Stimulated activated CD8-positive, alpha-beta memory T cell treated with anti-CD3 and anti-CD28 coated beads, Interleukin-15, amount 100 ng/mL, for 1 hour (primary cell): ENCODE measurements around the gene LOX.

Experiments used
- DNase-seq: peaks from one replicate; pipeline ENCODE4 v3.0.0-alpha.2; 2020; ENCODE audit warnings: low read depth

The LOX gene, protein sequence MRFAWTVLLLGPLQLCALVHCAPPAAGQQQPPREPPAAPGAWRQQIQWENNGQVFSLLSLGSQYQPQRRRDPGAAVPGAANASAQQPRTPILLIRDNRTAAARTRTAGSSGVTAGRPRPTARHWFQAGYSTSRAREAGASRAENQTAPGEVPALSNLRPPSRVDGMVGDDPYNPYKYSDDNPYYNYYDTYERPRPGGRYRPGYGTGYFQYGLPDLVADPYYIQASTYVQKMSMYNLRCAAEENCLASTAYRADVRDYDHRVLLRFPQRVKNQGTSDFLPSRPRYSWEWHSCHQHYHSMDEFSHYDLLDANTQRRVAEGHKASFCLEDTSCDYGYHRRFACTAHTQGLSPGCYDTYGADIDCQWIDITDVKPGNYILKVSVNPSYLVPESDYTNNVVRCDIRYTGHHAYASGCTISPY

DNA sequence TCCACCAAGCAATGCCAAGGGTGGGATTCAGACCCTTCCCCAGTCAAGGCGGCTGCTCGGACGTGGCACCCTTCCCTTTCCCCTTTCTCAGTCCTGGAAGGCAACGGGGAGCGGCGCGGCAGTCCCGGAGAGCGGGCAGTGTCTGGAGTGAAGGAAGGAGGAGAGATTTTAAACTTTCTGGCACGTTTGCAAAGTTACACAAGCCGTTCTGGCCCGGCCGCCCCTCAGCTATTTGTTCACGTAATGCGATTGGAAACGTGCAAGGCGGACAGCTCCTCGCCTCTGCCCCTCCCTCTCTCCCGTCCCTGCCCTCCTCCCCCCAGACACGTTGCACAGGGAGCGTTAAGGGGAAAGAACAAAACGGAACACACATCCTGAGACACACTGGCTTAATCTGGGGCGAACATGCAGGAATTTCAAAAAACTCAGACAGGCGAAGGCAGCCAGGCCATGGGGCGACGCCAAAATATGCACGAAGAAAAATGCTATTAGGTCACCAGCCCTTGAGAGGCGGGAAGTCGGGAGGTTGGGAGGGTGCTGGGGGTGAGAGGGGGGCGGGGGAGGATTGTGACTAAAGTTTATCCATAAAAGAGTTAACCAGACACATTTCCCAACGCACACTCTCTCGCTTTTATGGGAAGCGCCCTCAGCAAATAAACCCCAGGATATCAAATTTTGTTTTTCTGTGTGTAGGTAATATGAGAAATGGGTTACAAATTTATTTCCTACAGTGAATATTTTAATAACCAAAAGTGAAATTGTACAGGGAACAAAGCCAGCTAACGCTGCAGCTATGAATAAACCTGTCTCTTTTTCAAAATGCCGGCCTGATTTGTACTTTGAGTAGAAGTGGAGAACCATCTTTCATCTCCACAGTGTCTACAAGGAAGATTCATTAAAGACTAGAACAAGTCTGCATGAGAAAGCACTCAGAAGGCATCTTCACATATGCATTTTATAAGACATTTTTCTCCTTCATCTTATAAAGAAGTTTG, at the start of gene LOX:
Gene LOX (minus strand): TSS at position 144 of the 995 bp plus-strand sequence. CDS start 274 bp downstream, outside the sequence.
- no peak for DNase-seq

DNA sequence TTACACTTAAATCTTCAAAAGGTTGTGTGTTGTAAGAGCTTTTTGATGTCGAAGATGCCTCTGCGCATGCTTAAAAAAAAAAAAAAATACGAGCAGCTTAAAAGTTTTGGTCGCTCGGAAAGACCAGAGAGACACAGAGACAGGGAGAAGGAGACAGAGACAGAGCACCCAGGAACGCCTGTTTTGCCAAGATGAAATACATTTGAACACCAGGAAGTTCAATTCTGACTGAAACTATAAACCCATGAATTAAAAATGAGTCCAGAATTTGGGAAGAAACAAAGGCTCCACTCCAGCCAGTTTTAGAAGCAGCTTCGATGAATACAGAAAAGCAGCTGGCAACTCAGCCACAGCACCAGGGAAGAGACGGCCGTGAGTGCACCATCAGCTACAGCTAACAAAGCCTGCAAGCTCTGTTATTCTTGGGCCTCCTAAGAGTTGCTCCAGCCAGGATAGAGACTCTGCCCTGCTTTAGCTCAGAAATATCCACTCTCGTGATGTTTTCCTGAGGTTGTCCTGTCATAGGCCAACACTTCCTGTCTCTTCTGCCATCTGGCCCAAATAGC, 48.8 kb upstream of the LOX start:
- no peak for DNase-seq

DNA sequence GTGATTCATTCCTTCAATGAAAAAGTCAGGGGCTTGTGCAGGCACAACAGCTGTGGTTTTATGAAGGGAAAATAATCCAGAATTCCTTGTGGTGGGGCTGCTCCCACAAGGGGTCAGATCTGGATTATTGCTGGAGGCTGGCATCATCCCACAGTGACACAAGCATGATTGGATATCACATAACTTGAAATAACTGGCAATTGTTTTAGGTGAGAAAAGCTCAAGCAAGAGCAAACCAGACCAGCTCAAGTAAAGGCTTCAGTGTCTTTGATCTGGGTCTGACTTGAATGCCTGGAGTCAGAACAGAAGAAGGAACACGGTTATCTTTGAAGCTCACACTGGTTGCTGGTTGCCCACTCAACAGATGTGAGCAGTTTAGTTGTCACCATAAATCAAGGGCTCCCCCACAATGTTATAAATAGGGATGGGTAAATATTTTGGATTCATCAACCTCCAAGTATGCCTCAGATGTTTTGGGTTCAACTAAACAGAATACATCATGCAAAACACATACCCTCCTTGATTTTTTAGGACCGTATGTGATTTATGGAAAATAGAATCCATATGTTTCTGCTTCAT, 48.2 kb upstream of the LOX start:
- no peak for DNase-seq

DNA sequence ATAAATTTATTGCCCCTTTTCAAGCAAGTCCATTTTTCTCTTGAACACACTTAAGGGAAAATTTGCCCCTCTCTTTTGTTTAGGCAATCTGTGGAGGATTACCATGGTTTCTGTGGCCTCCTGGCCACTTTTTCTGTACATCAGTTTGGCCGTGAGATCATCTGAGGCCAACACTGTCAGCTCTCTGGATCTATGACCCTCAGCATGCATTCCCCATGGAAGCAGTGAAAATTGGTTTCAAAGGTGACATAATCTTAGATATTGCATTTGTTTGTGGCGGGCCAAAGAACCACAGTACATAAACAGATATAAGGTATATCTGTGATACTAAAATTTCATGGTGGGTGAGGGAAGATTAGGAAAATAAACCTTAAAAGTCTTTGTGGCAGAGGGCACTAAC, 46.7 kb upstream of the LOX start:
- DNase-seq: no peak

DNA sequence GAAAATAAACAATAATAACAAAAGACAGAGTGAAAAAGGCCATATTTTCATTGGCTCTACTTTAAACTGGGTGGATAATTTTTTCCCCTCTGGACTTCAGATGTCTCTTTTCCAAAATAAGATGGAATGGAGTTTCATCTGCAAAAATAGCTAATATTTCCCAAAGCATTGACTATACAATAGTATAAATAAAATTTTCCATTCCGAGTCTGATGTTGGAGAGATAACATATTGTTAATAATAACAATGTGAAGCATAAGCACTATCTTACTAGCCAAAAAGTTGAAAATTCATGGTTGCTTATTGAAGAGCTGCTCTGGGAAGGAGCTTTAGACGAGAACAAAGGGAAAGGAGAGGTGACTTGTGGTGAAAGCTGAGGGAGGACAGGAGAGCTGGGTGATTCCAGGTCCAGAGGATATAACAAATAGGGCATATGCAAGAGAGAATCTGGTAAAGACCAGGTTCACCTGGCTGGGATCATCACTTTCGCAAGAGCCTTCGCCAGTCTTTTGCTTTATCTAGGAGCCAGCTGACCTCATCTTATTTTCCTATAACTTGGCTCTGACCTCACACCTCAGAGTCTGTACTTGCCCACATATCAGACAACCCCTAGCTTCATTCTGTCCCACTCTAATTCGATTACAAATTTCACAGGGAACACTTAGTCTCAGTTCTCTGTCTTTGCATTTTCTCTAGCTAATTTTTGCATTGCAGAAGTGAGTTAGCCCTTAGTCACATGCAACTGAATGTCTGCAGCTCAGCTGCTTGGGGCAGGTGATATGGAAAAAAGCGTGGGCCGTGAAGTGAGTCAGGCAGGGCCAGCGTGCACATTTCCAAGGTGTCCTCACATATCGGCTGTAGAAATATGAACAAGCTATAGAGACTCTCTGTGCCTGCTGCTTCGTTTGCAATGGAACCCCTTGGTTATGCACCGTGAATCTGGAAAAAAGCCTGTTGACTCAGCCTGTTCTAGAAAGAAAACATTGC, 43.7 kb upstream of the LOX start:
- no peak for DNase-seq

DNA sequence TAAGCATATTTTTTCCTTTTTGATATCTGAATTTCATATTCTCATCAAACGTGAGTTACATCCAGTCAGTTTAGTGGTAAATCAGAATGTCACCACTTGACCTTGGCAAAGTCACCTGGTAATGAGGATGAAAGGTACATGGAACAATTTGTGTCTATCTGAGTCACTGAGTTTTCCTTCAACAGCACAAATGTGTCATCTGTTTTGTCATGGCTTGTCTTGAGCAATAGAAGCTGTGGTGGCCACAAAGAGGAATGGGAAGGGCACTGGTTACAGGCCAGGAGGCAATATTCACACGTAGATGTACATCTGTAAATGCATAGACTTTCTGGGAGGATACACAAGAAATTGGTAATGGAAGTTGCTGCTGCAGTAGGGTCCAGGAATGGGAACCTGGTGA, 42.9 kb upstream of the LOX start:
- no peak for DNase-seq

DNA sequence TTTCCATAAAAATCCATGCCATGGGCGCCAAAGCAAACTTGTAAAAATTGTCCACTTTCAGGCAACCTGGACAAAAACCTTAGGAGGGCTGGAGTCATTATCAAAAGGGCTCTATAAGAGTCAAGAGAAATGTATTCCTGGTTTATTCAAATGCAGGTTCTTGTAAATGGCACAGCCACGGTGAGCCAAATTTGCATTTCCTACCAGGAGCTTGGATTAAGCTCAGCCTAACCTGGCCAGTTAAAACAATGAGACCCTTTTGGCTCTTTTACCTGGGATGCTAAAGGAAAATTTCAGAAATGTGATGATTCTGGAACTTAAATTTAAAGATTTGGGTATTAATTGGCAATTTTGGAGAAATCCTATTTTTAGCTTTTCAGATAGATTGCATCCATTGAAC, 42.4 kb upstream of the LOX start:
- no peak for DNase-seq

DNA sequence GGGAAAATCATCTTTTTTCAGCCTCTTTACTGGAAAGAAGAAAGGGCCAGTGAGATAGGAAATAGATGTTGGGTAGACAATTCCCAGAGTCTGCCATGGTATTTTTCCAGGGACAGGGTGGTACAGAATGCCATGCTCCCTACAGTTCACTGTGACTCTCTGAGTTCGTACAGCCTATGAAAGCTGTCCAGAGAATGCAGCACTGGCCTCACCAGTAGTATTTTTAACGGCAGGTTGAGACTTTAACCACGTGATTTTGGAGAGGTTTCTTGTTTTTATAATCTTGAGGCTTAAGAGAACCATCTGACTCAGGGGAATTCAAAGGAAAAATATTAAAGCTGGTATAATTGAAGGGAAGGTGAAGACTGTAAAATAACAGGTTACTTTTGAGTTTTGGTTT, 41.1 kb upstream of the LOX start:
- no peak for DNase-seq

DNA sequence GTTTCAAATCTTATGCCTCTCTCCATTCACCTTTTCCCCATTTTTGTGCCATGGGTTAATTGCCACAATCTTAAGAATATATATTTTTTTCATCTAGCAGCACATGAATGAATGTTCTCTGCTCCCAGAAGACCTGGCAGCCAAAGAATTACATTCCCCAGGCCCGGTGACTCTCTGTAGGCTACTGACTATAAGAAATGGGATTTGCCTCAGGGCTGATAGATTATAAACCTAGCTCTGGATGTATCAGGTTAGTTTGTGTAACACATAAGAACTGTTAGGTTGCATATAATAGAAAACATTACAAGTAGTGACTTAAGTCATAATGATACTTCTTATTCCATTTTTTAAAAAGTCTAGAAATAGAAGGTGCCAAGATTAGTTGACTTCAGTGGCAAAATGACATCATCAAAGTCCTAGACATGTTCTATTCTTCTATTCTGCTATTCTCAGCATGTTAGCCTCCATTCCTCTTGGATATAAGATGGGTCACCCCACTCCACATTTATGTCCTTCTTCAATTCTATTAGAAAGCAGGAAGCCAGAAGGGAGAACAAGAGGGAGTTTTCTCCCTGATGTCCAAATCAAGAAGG, 40.4 kb upstream of the LOX start:
- no peak for DNase-seq

DNA sequence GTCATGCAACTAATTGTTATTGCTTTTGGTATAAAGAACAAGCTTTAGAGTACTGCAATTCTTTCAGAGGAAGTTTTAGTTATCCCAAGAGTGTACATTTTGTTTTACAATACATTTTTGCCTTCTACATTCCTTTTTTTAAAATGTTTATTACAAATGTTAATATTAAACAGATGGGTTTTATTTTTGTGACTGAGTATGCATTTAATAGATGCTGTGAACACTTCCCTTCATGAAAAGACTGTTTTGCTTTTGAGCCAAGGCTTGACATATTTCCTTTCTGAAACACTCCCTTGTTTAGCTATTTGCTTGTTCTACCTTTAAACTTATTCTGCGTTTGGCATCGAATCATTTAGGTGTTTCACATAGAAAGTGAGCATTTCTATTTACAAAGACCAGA, 36.4 kb upstream of the LOX start:
- DNase-seq: no peak

DNA sequence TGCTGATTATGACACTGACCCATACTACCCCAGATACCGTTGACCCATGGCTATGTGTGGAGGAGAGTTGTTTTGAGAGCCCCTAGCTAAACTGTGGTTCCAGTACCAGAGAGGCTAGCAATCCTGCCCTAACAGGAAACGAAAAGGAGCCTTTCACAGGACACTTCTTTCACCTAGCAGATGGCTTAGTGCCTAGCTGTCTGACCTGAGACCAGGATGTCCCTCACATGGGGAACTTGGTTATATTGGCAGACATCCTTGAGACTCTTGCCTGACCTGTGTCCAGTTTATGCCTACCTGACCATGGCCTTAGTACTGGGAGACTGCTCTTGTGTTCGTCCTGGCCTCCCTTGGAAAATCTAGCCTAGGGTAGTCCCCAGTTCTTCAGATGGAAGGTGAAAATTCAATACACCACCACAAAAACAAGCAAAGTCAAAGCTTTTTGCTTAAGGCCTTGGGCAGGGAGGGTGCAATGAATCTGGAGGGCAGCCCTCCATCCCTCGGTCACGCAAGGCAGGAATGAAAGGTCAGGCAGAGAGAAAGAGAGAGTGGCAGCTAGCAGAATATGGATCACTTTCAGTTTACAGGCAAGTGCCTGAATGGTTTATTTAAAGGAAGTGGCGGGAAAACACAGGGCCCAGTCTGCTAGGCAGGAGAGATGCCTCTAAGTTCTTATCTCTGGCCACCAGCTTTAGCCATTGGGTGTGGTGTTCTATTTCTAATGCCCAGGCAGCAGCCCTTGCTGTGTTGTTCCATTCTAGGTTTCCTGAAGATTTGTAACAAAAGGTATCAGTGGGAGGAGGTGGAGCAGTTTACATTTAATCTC, 34.9 kb upstream of the LOX start:
- DNase-seq: no peak

DNA sequence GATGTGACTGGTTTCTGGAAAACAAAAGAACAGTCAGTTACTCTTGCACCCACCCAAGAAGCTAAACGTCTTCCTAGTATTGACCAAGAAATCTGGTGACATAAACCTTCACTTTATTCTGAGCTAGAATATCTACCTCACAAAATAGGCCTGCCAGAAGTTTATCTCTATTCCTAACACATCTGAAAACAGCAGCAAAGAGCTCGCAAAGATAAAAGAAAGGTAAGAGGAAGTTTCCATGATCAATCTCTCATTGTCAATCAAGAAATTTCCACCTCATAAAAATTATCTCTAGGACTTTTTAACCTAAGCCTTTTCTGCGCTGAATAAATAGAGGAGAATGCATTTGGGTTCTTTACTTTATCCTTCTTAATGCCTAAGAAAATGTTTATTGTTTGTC, 34.0 kb upstream of the LOX start:
- no peak for DNase-seq

DNA sequence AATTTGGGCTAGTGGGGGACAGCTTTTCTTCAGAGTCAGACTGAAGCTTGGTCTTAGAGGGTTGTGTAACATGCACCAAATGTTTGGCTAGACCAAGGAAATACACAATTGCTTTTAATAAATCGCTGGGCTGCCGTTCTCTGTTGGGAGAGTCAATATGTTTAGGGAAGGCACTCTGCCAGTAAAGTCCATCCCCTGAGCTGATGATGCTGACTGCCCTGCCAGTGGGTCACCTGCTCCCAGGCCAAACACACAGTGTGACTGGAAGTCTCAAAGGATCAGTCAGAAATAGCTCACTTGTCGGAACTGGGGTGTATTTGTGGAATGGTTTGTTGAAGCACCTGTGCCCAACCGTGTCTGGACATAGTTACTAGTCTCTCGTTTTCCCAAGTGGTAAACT, 33.4 kb upstream of the LOX start:
- no peak for DNase-seq

DNA sequence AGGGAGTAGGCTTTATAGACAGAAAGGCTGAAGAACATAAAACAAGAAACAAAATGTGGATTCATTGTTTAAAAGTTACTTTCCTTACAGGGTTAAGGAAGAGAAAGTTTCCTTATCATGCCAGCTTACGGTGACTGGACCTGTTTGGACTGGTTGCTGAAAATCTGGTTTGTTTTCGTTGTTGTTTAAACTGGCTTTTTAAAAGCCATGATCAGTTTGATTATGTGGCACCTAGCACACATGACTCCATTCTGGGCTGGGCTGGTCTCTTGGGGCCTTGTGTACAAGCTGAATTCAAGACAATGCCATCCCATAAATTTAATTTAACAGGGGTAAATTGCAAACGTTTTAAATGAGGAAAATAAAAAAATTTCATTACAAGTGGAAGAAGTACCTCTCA, 32.9 kb upstream of the LOX start:
- no peak for DNase-seq

DNA sequence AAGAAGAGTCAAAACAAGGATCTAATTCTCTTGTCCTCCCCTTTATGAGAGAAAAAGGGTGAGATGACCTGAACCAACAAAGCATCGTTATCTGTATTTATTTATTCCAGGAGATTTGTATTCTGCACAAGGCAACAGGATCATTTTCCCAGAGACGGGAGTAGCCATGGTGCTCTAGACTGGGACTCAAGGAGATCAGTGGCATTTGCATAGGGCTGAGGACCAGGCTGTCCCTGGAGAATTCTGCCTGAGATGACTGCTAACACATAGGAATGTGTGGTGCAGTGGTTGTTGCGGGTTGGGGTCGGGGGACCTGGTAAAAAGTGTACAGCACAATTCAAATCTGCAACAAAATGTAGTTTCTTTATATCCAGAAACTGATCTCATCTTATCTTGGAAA, 29.0 kb upstream of the LOX start:
- DNase-seq: no peak

DNA sequence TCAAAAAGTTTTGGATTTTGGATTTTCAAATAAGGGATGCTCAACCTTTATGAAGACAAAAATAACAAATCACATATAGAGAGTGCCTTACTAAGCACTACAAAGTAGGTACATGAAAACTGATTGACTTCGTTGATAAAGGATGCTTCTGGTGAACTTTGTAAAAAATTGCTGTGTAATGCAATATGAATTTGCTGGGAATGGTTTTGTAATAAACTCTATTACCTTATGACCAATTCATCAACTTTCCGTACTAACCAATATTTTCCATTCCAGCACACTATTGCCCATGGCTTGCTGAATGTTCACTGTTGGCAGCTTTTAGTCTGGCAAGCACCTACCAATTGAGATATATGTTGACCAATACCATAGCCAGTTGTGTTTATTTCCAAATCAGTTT, 27.9 kb upstream of the LOX start:
- DNase-seq: no peak

DNA sequence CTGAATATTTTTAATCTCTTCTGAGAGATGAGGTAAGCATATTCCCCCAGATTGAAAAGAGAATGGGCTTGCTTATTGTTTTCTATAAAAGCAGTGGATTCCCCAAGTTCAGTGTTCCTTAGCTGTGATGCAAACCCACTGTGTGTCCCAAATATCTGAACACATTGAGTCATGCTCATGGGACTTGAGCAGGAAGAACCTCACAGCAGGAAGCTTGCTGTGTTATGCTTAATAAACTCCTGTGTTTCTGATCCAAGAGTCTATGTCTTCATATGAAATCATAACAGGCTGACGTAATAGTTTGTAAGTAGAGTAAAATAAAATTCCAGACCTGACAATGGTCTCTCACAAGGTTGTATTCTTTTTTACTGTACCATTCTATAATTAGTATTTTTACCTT, 24.8 kb upstream of the LOX start:
- DNase-seq: no peak

DNA sequence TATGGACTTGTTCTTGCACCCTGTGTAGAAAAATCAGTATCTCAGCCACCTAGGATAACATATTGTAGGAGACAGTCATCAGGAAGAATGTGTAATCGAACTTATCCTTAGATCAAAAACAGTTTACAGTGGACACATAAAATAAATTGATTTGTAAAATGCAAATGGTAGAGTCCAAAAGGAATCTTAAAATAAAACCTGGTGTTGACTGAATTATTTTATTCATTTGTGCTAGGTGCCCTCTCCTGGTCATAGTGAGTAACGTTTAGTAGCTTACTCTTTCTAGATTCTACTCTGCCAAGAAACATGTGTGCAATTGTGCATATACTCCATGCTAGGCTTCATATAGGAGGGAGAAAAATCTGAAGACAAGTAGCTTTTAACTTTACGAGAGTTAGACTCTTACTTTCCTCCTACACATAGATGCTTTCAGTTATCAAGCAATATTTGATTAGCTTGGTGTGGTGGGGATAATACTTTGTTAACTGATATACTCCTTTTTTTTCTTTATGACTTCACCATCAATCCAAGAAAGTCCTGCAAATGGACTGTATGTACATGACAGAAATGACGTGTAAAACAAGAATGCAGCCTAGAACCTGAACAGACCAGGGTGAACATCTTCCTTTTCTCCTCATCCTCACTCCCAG, 23.7 kb upstream of the LOX start:
- no peak for DNase-seq

DNA sequence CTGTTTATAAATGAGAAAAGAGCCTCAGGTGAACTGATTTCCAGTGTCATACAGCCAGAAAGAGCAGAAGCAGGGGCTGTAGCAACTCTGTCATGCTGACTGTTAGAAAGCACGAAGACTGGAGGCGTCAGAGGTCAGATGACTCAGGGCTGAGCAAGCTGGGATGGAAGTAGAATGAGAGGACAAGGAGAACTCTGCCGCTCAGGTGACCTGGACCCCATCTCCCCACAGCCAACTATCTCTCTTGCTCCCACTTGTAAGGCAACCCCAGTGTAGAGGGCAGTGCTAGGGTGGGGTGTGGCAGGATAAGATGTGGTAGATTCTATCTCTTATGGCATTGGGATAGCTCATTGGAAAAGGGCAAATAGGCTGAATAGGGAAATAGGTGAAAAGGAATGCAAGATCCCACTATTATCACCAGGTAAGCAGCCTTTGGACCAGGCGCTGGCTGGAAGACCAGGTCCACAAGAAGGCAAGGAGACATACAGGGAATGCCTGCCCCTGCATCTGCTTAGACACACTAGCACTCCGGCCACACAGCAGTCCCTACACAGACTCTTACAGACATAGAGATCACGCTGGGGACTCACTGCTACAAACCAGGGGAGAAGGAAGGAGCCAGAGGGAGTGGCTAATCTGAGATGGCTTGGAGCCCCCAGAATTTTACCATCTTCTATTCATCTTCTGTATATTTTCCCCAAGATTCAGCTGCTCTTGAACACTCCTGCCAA, 21.2 kb upstream of the LOX start:
- DNase-seq: no peak
